Naive thymus-derived CD4-positive, alpha-beta T cell (primary cell): ENCODE measurements around the gene TSPAN18. TPM values are rescaled to one million over a fixed set of nuclear protein-coding genes. Genes with fewer than 3 reads are reported as not detected.
A peak's percentile ranks its signal among the peaks of the same experiment; 100 is the strongest.

Source experiments
- ATAC-seq: fragments of 150-1000 bp; cut with Tn5 transposase; 2 replicates; pipeline ENCODE4 v1.10.0; 2021; ENCODE audit warnings: mild to moderate bottlenecking, moderate library complexity
- CTCF ChIA-PET: fragments of 350-600 bp; sonication (Branson Sonifier 250); formaldehyde crosslinking; loops from one replicate; lab custom pipeline; 2021; ENCODE audit warnings: antibody characterized with exemption; lab: Charles Lee
- POLR2A ChIA-PET: fragments of 350-600 bp; sonication (Branson Sonifier 250); formaldehyde crosslinking; loops from one replicate; lab custom pipeline; 2021; ENCODE audit warnings: antibody characterized with exemption, inconsistent platforms; lab: Charles Lee
- DNase-seq, 9 donors: peaks; one replicate each; pipeline versions ENCODE4 v3.0.0 to v3.0.0-alpha.2; 2020 to 2022; ENCODE audit warnings: mixed read lengths in 1 of 9
- H3K27ac ChIP-seq: one replicate; pipeline ENCODE4 v1.7.0; 2013; ENCODE audit warnings: mild to moderate bottlenecking, low read depth, low read length, moderate library complexity
- H3K27me3 ChIP-seq, 2 donors: one replicate each; pipeline ENCODE4 v1.7.0; 2013; ENCODE audit warnings: low read length in 2 of 2, mild to moderate bottlenecking in 2 of 2, moderate library complexity in 2 of 2; ENCODE audit not compliant: control insufficient read depth in 2 of 2, insufficient read depth in 2 of 2
- H3K36me3 ChIP-seq, 3 experiments: 1 replicate in 2 of 3; 2 replicates in 1 of 3; pipeline ENCODE4 v1.7.0; 2013; ENCODE audit warnings: low read length in 3 of 3, mild to moderate bottlenecking in 3 of 3, moderate library complexity in 1 of 3; ENCODE audit not compliant: insufficient read depth in 3 of 3, control insufficient read depth in 2 of 3
- H3K4me1 ChIP-seq, 2 donors: one replicate each; pipeline ENCODE4 v1.7.0; 2013; ENCODE audit warnings: low read length in 2 of 2, mild to moderate bottlenecking in 2 of 2, moderate library complexity in 1 of 2; ENCODE audit not compliant: control insufficient read depth in 2 of 2, insufficient read depth in 2 of 2
- H3K4me3 ChIP-seq: 2 replicates; pipeline ENCODE4 v1.7.0; 2013; ENCODE audit warnings: mild to moderate bottlenecking, low read length
- H3K9me3 ChIP-seq, 3 experiments: 1 replicate in 2 of 3; 2 replicates in 1 of 3; pipeline ENCODE4 v1.7.0; 2013; ENCODE audit warnings: low read length in 3 of 3; ENCODE audit not compliant: control insufficient read depth in 2 of 3
- H3K27ac Mint-ChIP-seq, 9 donors: one replicate each; pipeline ENCODE4 v1.8.0; 2020 to 2022; ENCODE audit warnings: mixed read lengths in 9 of 9, mild to moderate bottlenecking in 8 of 9, moderate library complexity in 5 of 9, inconsistent platforms in 2 of 9
- H3K27me3 Mint-ChIP-seq, 5 donors: one replicate each; pipeline ENCODE4 v1.8.0; 2021 to 2022; ENCODE audit warnings: mixed read lengths in 5 of 5, mild to moderate bottlenecking in 1 of 5
- H3K36me3 Mint-ChIP-seq, 5 donors: one replicate each; pipeline ENCODE4 v1.8.0; 2020 to 2022; ENCODE audit warnings: mixed read lengths in 5 of 5, mild to moderate bottlenecking in 3 of 5, inconsistent platforms in 1 of 5
- H3K4me1 Mint-ChIP-seq, 7 donors: one replicate each; pipeline ENCODE4 v1.8.0; 2020 to 2022; ENCODE audit warnings: mixed read lengths in 7 of 7, mild to moderate bottlenecking in 3 of 7, inconsistent platforms in 1 of 7
- H3K4me3 Mint-ChIP-seq, 10 donors: one replicate each; pipeline ENCODE4 v1.8.0; 2020 to 2022; ENCODE audit warnings: mild to moderate bottlenecking in 10 of 10, mixed read lengths in 10 of 10, moderate library complexity in 6 of 10, inconsistent platforms in 2 of 10
- H3K9me3 Mint-ChIP-seq, 11 donors: one replicate each; pipeline ENCODE4 v1.8.0; 2020 to 2022; ENCODE audit warnings: mixed read lengths in 11 of 11, mild to moderate bottlenecking in 4 of 11, inconsistent platforms in 1 of 11, moderate library complexity in 1 of 11
- intact Hi-C, 2 donors: fragments of 100-400 bp; cut with micrococcal nuclease; formaldehyde crosslinking; loops; one replicate each; pipeline ENCODE4 v1.15.1; 2023
- polyA plus RNA-seq, 2 donors: library from polyadenylated mRNA; unstranded; fragments of 300-500 nt; fragmentation: Illumina TruSeq; gene quantifications; one replicate each; pipeline ENCODE4 v1.2.3, GENCODE V29; 2021
- total RNA-seq, 6 experiments: library from RNA in 5 of 6; stranded (reverse) in 5 of 6; gene quantifications; 1 replicate in 5 of 6; 2 replicates in 1 of 6; pipeline ENCODE4 v1.2.3 and lab custom pipeline; 2021 to 2026

Gene TSPAN18
- total and polyA plus RNA-seq, 7 experiments from 2014 or later = 8.8 to 57.0 (median 21.7) TPM

DNA sequence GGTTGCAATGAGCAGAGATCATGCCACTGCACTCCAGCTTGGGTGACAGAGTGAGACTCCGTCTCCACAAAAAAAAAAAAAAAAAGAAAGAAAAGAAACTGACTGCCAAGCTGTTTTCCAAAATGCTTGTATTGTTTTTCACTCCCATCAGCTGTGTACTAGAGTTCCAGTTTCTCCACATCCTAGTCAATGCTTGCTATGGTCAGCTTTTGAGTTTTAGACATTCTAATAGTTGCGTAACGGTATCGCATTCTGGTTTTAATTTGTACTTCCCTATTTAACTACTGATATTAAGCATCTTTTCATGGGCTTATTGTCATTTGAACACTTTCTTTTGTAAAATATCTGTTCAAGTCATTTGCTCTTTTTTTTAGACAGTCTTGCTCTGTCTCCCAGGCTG is 55.7 kb downstream of the TSPAN18 start:
- Histone ChIP-seq H3K27me3 (no peaks in the 10 kb centered on the region), H3K36me3 (no peaks in the 10 kb centered on the region), H3K4me3 (no peak overlapping the region), H3K27ac (no peak overlapping the region), H3K4me1 (peaks cover 0 to 4% of the 10 kb centered on the region in 2 donors), H3K9me3 (no peaks in the 10 kb centered on the region)
- peaks cover 0 to 1% (median 0%) of the 10 kb centered on the region in 11 donors for H3K9me3 Mint-ChIP-seq
- no peak for DNase-seq
- no peak for ATAC-seq
- ChIA-PET POLR2A (no interaction called here), CTCF (interaction anchor here (0.6 to 0.9 kb wide), 2 partner anchors 161 to 298 kb away, joined by 3 read pairs; no protein-coding TSS in a partner anchor)
- H3K27me3 Mint-ChIP-seq = no peaks in the 10 kb centered on the region
- no peak overlapping the region for H3K4me3 Mint-ChIP-seq
- H3K4me1 Mint-ChIP-seq = peaks cover 5 to 63% (median 39%) of the 10 kb centered on the region in 7 donors
- intact Hi-C loops = no loop called here
- H3K36me3 Mint-ChIP-seq = peaks cover 0 to 24% (median 0%) of the 10 kb centered on the region in 5 donors
- no peak overlapping the region for H3K27ac Mint-ChIP-seq

DNA sequence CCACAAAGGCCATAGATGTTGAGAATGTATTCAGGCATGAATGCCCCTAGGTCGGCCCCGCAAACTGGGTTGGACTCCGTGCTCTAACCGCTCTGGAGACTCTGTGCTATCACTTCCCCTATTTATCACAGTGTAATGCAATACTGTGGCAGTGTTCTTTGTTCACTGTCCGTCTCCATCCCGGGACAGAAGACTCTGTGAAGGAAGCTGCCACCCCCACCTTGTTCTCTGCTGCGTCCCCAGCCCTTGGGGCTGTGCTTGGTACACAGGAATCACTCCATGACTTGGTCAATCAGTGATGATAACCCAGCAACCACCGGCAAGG is 57.6 kb downstream of the TSPAN18 start:
- peaks cover 0 to 27% (median 0%) of the 10 kb centered on the region in 5 donors for H3K36me3 Mint-ChIP-seq
- no peaks in the 10 kb centered on the region for H3K4me1 ChIP-seq
- ChIA-PET POLR2A (no interaction called here), CTCF (interaction anchor here (2.1 kb wide), 1 partner anchor 9 kb away, joined by 10 read pairs; no protein-coding TSS in a partner anchor)
- peak overlapping the region in 2 of 9 donors; percentile 17 to 52 for H3K27ac Mint-ChIP-seq
- no peak overlapping the region for H3K27ac ChIP-seq
- DNase-seq (no peak), ATAC-seq (no peak)
- H3K9me3 ChIP-seq = no peaks in the 10 kb centered on the region
- peaks cover 0 to 67% (median 44%) of the 10 kb centered on the region in 7 donors for H3K4me1 Mint-ChIP-seq
- intact Hi-C loops = no loop called here
- H3K4me3 ChIP-seq = no peak overlapping the region
- no peaks in the 10 kb centered on the region for H3K27me3 Mint-ChIP-seq
- H3K36me3 ChIP-seq = no peaks in the 10 kb centered on the region
- H3K9me3 Mint-ChIP-seq = peaks cover 0 to 1% (median 0%) of the 10 kb centered on the region in 11 donors
- no peak overlapping the region for H3K4me3 Mint-ChIP-seq
- no peaks in the 10 kb centered on the region for H3K27me3 ChIP-seq

DNA sequence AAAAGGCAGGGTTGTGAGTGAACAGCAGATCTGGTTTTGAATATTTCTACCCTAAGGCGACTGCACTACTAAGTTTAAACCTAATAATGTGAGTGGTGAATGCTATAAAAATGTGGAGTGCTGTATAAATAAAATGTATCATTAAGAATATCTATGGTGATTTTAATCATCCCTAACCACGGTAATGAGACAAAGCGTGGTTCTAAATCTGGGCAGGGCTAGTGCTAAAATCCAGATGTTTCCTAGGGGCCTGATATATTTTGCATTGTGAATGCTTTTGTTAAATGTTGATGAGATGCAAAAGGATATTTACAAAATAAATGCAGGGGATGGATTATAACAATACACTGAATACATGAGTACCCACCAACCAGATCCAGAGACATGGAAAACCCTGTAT is 58.1 kb downstream of the TSPAN18 start:
- intact Hi-C loops = no loop called here
- no peaks in the 10 kb centered on the region for H3K36me3 ChIP-seq
- no peak overlapping the region for H3K27ac ChIP-seq
- Mint-ChIP-seq H3K27me3 (no peaks in the 10 kb centered on the region), H3K9me3 (peaks cover 0 to 1% (median 0%) of the 10 kb centered on the region in 11 donors), H3K4me1 (peaks cover 0 to 65% (median 41%) of the 10 kb centered on the region in 7 donors), H3K27ac (no peak overlapping the region), H3K36me3 (peaks cover 0 to 23% (median 0%) of the 10 kb centered on the region in 5 donors), H3K4me3 (no peak overlapping the region)
- ATAC-seq (no peak), DNase-seq (no peak)
- ChIA-PET CTCF (interaction anchor here (0.6 to 2.1 kb wide), 2 partner anchors 9 to 73 kb away, joined by 3 to 10 read pairs; no protein-coding TSS in a partner anchor), POLR2A (no interaction called here)
- H3K27me3 ChIP-seq = no peaks in the 10 kb centered on the region
- no peaks in the 10 kb centered on the region for H3K4me1 ChIP-seq
- no peak overlapping the region for H3K4me3 ChIP-seq
- H3K9me3 ChIP-seq = no peaks in the 10 kb centered on the region

DNA sequence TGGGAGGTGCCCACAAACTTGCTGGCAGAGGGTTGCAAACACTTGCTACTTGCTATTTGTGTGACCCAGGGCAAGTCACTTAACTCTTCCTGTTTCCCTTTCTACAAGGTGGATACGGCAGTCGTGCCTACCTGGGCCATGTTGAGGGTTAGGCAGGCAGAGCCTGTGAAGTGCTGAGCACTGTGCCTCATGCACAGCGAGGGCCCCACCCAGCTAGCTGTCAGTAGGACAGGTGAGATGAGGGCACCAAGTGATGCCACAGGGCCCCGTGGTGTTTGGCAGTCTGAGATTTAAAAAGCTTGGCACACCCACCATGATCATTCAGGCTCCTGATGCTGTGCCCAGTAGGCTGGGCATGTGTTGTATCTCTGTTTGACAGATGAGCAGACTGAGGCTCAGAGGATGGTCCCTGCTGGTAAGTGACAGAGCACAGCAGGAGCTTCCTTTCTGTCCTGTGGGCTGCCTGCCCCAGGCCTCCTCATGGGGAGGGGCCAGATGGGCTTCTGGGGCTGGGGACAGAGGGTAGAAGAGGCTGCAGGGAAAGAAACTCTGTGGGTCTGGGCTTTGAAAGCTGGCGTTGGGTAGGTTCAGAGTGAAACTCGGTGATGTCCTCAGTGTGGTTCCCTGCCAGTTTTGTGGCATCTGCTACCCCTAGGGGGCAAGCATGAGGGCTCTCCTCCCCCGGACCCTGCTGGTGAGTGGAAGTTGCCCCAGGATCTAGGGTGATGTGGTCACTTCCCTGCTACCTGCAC is 59.3 kb downstream of the TSPAN18 start:
- Mint-ChIP-seq H3K27ac (peak overlapping the region in 1 of 9 donors; percentile 20), H3K4me1 (peaks cover 0 to 59% (median 36%) of the 10 kb centered on the region in 7 donors), H3K36me3 (peaks cover 0 to 23% (median 0%) of the 10 kb centered on the region in 5 donors), H3K9me3 (peaks cover 0 to 1% (median 0%) of the 10 kb centered on the region in 11 donors), H3K4me3 (no peak overlapping the region), H3K27me3 (no peaks in the 10 kb centered on the region)
- CTCF ChIA-PET = interaction anchor here (1.1 kb wide), 1 partner anchor 11 kb away, joined by 3 read pairs; no protein-coding TSS in a partner anchor
- intact Hi-C loops = no loop called here
- POLR2A ChIA-PET = no interaction called here
- Histone ChIP-seq H3K27me3 (no peaks in the 10 kb centered on the region), H3K9me3 (no peaks in the 10 kb centered on the region), H3K27ac (no peak overlapping the region), H3K4me1 (no peaks in the 10 kb centered on the region), H3K4me3 (no peak overlapping the region), H3K36me3 (no peaks in the 10 kb centered on the region)
- no peak for ATAC-seq
- DNase-seq = no peak

DNA sequence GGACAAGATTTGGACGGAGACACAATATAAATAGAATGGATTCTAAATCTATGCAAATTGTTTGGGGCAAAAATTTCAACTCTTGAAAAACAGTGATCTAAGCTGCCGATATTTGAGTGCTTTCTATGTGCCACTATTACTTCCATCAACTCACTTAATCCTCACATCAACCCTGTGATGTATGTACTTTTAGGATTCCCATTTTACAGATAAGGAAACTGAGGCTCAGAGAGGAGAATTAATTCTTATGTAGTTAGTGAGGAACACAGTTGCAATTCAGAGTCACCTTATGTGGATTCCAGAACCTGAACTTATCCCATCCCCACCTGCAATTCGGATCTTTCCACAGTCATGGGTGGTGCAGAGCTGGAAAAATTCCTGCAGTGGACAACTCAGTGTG is 60.3 kb downstream of the TSPAN18 start:
- Mint-ChIP-seq H3K27me3 (no peaks in the 10 kb centered on the region), H3K4me1 (peaks cover 0 to 54% (median 36%) of the 10 kb centered on the region in 7 donors), H3K36me3 (peaks cover 0 to 23% (median 0%) of the 10 kb centered on the region in 5 donors), H3K4me3 (no peak overlapping the region), H3K9me3 (peaks cover 0 to 1% (median 0%) of the 10 kb centered on the region in 11 donors), H3K27ac (no peak overlapping the region)
- ATAC-seq (no peak), DNase-seq (no peak)
- ChIA-PET POLR2A (no interaction called here), CTCF (no interaction called here)
- intact Hi-C loops = no loop called here
- Histone ChIP-seq H3K9me3 (no peaks in the 10 kb centered on the region), H3K36me3 (no peaks in the 10 kb centered on the region), H3K4me1 (no peaks in the 10 kb centered on the region), H3K27ac (no peak overlapping the region), H3K27me3 (no peaks in the 10 kb centered on the region), H3K4me3 (no peak overlapping the region)

DNA sequence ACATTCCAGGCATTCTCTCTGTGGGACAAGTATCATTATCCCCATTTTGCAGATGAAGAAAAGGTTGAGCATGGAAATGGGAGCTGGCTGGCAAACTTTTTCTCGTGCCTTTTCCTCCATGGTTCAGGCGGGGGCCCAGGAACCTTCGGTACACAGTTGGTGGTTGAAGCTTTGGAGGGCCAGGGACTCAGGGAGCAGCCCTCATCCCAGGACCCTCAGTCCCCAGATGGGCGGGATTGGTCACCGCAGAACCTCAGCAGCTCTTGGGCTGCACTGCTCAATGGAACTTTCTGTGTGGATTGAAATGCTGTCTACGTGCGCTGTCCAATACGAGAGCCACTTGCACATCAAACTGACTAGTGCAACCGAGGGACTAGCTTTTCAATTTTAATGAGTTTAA is 61.2 kb downstream of the TSPAN18 start:
- H3K27ac Mint-ChIP-seq = no peak overlapping the region
- H3K9me3 Mint-ChIP-seq = peaks cover 0 to 1% (median 0%) of the 10 kb centered on the region in 11 donors
- DNase-seq = no peak
- H3K27ac ChIP-seq = no peak overlapping the region
- no peak overlapping the region for H3K4me3 Mint-ChIP-seq
- POLR2A ChIA-PET = no interaction called here
- intact Hi-C loops = no loop called here
- CTCF ChIA-PET = no interaction called here
- H3K4me1 ChIP-seq = no peaks in the 10 kb centered on the region
- H3K27me3 ChIP-seq = no peaks in the 10 kb centered on the region
- peaks cover 0 to 23% (median 0%) of the 10 kb centered on the region in 5 donors for H3K36me3 Mint-ChIP-seq
- H3K27me3 Mint-ChIP-seq = no peaks in the 10 kb centered on the region
- no peak for ATAC-seq
- H3K4me1 Mint-ChIP-seq = peaks cover 0 to 54% (median 36%) of the 10 kb centered on the region in 7 donors
- no peaks in the 10 kb centered on the region for H3K9me3 ChIP-seq
- no peak overlapping the region for H3K4me3 ChIP-seq
- no peaks in the 10 kb centered on the region for H3K36me3 ChIP-seq
